Parathyroid adenoma (tissue), 2 donors: ENCODE measurements around the gene GAREM2.

Source experiments
- H2AFZ ChIP-seq: fragments of 300-600 bp; sonication (generic); one replicate; pipeline ENCODE4 v1.7.0; 2017; ENCODE audit warnings: antibody characterized with exemption, mild to moderate bottlenecking
- H3K27ac ChIP-seq: fragments of 300-600 bp; sonication (generic); one replicate; pipeline ENCODE4 v1.7.0; 2017
- H3K27me3 ChIP-seq: fragments of 300-600 bp; sonication (generic); one replicate; pipeline ENCODE4 v1.7.0; 2017; ENCODE audit warnings: low read length; ENCODE audit not compliant: control insufficient read depth, insufficient read depth
- H3K36me3 ChIP-seq: fragments of 300-600 bp; sonication (generic); one replicate; pipeline ENCODE4 v1.7.0; 2017; ENCODE audit warnings: low read length; ENCODE audit not compliant: control insufficient read depth, insufficient read depth
- H3K4me1 ChIP-seq: fragments of 300-600 bp; sonication (generic); one replicate; pipeline ENCODE4 v1.7.0; 2017; ENCODE audit warnings: control low read depth
- H3K4me2 ChIP-seq: fragments of 300-600 bp; sonication (generic); one replicate; pipeline ENCODE4 v1.7.0; 2017; ENCODE audit warnings: low read length
- H3K4me3 ChIP-seq: fragments of 300-600 bp; sonication (generic); one replicate; pipeline ENCODE4 v1.7.0; 2017; ENCODE audit warnings: low read depth, low read length
- H3K79me2 ChIP-seq: fragments of 300-600 bp; sonication (generic); one replicate; pipeline ENCODE4 v1.7.0; 2017; ENCODE audit warnings: control low read depth
- H3K9ac ChIP-seq: fragments of 300-600 bp; sonication (generic); one replicate; pipeline ENCODE4 v1.7.0; 2017; ENCODE audit warnings: mild to moderate bottlenecking
- H3K9me3 ChIP-seq: fragments of 300-600 bp; sonication (generic); one replicate; pipeline ENCODE4 v1.7.0; 2017; ENCODE audit warnings: low read length; ENCODE audit not compliant: control insufficient read depth
- CTCF ChIP-seq: fragments of 300-600 bp; sonication (generic); IDR thresholded peaks from one replicate; pipeline ENCODE4 v1.7.0; 2017; ENCODE audit warnings: antibody characterized with exemption, mild to moderate bottlenecking
- donor health status: primary hyperparathyroidism.

The GAREM2 gene

DNA sequence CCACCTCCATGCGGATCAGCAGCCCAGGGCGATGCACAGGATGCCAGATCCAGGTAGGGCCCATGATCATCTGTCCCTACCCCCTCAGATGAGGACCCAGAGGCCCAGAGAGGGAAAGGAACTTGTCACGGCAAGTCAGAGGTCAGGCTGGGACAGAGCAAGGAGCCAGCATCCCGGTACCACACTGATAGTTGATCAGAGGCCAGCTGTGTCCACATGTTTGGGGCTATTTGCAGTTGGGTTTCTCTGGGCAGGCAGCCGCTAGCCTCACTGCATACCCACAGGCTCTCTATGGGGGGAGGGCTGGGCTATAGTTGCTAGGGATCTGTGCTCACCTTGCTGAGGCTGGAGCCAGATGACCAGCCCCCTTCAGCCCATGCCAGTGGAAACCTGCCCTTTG, 9.6 kb downstream of the GAREM2 start:
- Histone ChIP-seq H3K4me2 (no peak overlapping the region), H3K4me3 (no peak overlapping the region), H3K27ac (peak overlapping the region; percentile 89), H3K9me3 (no peaks in the 10 kb centered on the region), H3K79me2 (peaks cover 38% of the 10 kb centered on the region), H3K4me1 (peaks cover 55% of the 10 kb centered on the region), H3K36me3 (no peaks in the 10 kb centered on the region), H3K9ac (no peak overlapping the region), H3K27me3 (no peaks in the 10 kb centered on the region), H2AFZ (no peak overlapping the region)
- TF ChIP-seq CTCF = no peak

DNA sequence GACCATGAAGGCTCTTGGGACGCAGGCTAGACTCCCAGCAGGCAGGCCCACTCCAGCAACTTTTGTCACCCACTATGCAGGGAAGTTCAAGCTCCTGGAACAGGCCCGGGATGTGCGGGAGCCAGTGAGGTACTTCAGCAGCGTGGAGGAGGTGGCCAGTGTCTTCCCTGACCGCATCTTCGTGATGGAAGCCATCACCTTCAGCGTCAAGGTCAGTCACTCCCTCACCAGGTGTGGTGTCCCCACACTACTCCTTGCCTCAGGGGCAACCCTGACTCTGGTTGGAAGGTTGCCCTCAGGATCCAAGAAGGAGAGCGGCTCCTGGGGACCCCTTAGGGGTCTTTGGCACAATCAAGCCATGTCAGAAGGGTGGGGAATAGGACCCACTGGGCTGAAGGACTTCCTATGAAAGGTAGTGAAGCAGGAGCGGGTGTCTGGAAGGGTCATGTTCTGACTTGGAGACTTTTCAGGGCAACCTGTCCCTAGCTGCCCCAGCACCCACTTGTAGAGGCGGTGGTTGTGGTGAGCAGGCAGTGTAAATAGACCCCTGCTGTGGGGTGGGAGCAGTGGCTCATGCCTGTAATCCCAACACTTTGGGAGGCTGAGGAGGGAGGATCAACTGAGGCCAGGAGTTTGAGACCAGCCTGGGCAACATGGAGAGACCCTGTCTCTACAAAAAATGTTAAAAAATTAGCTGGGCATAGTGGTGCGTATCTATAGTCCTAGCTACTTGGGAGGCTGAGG, 10.2 kb downstream of the GAREM2 start:
- H3K4me2 ChIP-seq = no peak overlapping the region
- no peak for TF ChIP-seq CTCF
- peaks cover 35% of the 10 kb centered on the region for H3K79me2 ChIP-seq
- H3K4me1 ChIP-seq = peaks cover 61% of the 10 kb centered on the region
- no peak overlapping the region for H3K4me3 ChIP-seq
- H3K36me3 ChIP-seq = no peaks in the 10 kb centered on the region
- H3K27ac ChIP-seq = peak overlapping the region; percentile 89
- H2AFZ ChIP-seq = no peak overlapping the region
- no peaks in the 10 kb centered on the region for H3K27me3 ChIP-seq
- no peaks in the 10 kb centered on the region for H3K9me3 ChIP-seq
- H3K9ac ChIP-seq = no peak overlapping the region

GRCh38 chr2:26184121-26184520, 11.2 kb downstream of the GAREM2 start:
- Histone ChIP-seq H3K4me3 (no peak overlapping the region), H3K4me2 (no peak overlapping the region), H3K4me1 (peaks cover 71% of the 10 kb centered on the region), H2AFZ (no peak overlapping the region), H3K9ac (no peak overlapping the region), H3K36me3 (no peaks in the 10 kb centered on the region), H3K27me3 (no peaks in the 10 kb centered on the region), H3K79me2 (peaks cover 33% of the 10 kb centered on the region), H3K9me3 (no peaks in the 10 kb centered on the region), H3K27ac (peak overlapping the region; percentile 32)
- TF ChIP-seq CTCF = no peak

DNA sequence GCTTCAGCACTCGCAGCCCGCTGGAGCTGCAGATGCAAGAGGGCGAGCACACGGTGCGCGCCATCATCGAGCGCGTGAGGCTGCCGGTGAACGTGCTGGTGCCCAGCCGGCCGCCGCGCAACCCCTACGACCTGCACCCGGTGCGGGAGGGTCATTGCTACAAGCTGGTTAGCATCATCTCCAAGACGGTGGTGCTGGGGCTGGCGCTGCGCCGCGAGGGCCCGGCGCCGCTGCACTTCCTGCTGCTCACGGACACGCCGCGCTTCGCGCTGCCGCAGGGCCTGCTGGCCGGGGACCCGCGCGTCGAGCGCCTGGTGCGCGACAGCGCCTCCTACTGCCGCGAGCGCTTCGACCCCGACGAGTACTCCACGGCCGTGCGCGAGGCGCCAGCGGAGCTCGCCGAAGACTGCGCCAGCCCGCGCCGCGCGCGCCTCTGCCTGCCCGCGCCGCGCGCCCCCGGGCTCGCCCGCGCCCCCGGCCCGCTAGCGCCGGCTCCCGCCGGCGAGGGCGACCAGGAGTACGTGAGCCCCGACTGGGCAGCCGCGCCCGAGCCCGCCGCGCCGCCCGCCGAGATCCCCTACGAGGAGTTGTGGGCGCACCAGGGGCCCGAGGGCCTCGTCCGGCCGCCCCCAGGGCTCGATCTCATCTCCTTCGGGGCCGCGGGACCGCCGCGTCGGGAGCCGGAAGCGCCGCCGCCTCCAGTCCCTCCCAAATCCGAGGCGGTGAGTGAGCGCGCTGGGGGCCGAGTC, 11.8 kb downstream of the GAREM2 start:
- H3K9ac ChIP-seq = no peak overlapping the region
- H3K27ac ChIP-seq = peak overlapping the region; percentile 97
- peaks cover 72% of the 10 kb centered on the region for H3K4me1 ChIP-seq
- no peak overlapping the region for H3K4me3 ChIP-seq
- no peak overlapping the region for H2AFZ ChIP-seq
- no peaks in the 10 kb centered on the region for H3K36me3 ChIP-seq
- TF ChIP-seq CTCF = no peak
- H3K4me2 ChIP-seq = no peak overlapping the region
- no peaks in the 10 kb centered on the region for H3K27me3 ChIP-seq
- H3K79me2 ChIP-seq = peaks cover 28% of the 10 kb centered on the region
- H3K9me3 ChIP-seq = no peaks in the 10 kb centered on the region
